HG02798 (cell line): ENCODE results near the gene IL22RA1.

ENCODE experiments used
- ATAC-seq: cut with Tn5 transposase; IDR thresholded peaks from one replicate; pipeline ENCODE4 v1.9.1; 2021; ENCODE audit warnings: mild to moderate bottlenecking; ENCODE audit not compliant: unreplicated experiment, poor library complexity

IL22RA1 gene

GRCh38 chr1:24101796-24102586, 40.9 kb downstream of the IL22RA1 start:
- ATAC-seq = no peak

GRCh38 chr1:24100945-24101737, 41.8 kb downstream of the IL22RA1 start:
- no peak for ATAC-seq

- no peak for ATAC-seq
These were observed 43.8 kb downstream of the IL22RA1 start for GRCh38 chr1:24098943-24099638.

- no peak for ATAC-seq
These were observed 44.8 kb downstream of the IL22RA1 start for GRCh38 chr1:24098102-24098501.

GRCh38 chr1:24097663-24098062, 45.3 kb downstream of the IL22RA1 start:
- ATAC-seq = no peak

- no peak for ATAC-seq
These were observed 46.2 kb downstream of the IL22RA1 start for GRCh38 chr1:24096739-24097103.

GRCh38 chr1:24096009-24096738, 46.8 kb downstream of the IL22RA1 start:
- ATAC-seq = no peak

- no peak for ATAC-seq
These were observed 47.6 kb downstream of the IL22RA1 start for GRCh38 chr1:24095140-24095859.

GRCh38 chr1:24094554-24094953, 48.4 kb downstream of the IL22RA1 start:
- no peak for ATAC-seq

GRCh38 chr1:24093732-24094131, 49.2 kb downstream of the IL22RA1 start:
- ATAC-seq = no peak

- no peak for ATAC-seq
These were observed 50.0 kb downstream of the IL22RA1 start for GRCh38 chr1:24092979-24093378.

GRCh38 chr1:24091971-24092482, 50.9 kb downstream of the IL22RA1 start:
- ATAC-seq = no peak

GRCh38 chr1:24090736-24091135, 52.2 kb downstream of the IL22RA1 start:
- no peak for ATAC-seq

GRCh38 chr1:24089743-24090555, 53.0 kb downstream of the IL22RA1 start:
- ATAC-seq = no peak

GRCh38 chr1:24089027-24089742, 53.8 kb downstream of the IL22RA1 start:
- ATAC-seq = no peak

GRCh38 chr1:24086466-24086865, 56.5 kb downstream of the IL22RA1 start:
- no peak for ATAC-seq

GRCh38 chr1:24085546-24085945, 57.4 kb downstream of the IL22RA1 start:
- ATAC-seq = no peak

GRCh38 chr1:24085007-24085406, 57.9 kb downstream of the IL22RA1 start:
- no peak for ATAC-seq
